Vagina (tissue), 2 donors: ENCODE measurements around the gene CHST2. TPM values are rescaled to one million over a fixed set of nuclear protein-coding genes. Genes with fewer than 3 reads are reported as not detected.
A peak's percentile ranks its signal among the peaks of the same experiment; 100 is the strongest.

Source experiments
- DNase-seq, 2 donors: peaks; one replicate each; pipeline ENCODE4 v3.0.0-alpha.2; 2017; ENCODE audit errors: extremely low spot score in 2 of 2
- H3K27ac ChIP-seq: fragments of 200-600 bp; sonication (generic); one replicate; pipeline ENCODE4 v1.5.1; 2019
- H3K27me3 ChIP-seq: fragments of 200-600 bp; sonication (generic); one replicate; pipeline ENCODE4 v1.5.1; 2019
- H3K36me3 ChIP-seq, 2 donors: fragments of 200-600 bp; sonication (generic); one replicate each; pipeline ENCODE4 v1.5.1; 2017 to 2019
- H3K4me1 ChIP-seq: fragments of 200-600 bp; sonication (generic); one replicate; pipeline ENCODE4 v1.5.1; 2019
- H3K4me3 ChIP-seq, 2 donors: fragments of 200-600 bp; sonication (generic); 1 replicate in 1 of 2; 2 replicates in 1 of 2; pipeline ENCODE4 v1.5.1; 2016 to 2019
- H3K9me3 ChIP-seq: fragments of 200-600 bp; sonication (generic); one replicate; pipeline ENCODE4 v1.5.1; 2019
- POLR2A ChIP-seq, 2 donors: fragments of 450-650 bp; IDR thresholded peaks; one replicate each; pipeline ENCODE4 v1.6.1; 2017; ENCODE audit warnings: antibody characterized with exemption in 2 of 2, mild to moderate bottlenecking in 2 of 2, moderate library complexity in 2 of 2
- POLR2AphosphoS5 ChIP-seq, 2 donors: sonication (generic); formaldehyde crosslinking; IDR thresholded peaks; one replicate each; pipeline ENCODE4 v1.9.0; 2017; ENCODE audit warnings: antibody characterized with exemption in 2 of 2, mild to moderate bottlenecking in 2 of 2, low read depth in 1 of 2; ENCODE audit not compliant: insufficient read depth in 1 of 2
- intact Hi-C: fragments of 100-400 bp; cut with DNase I; formaldehyde crosslinking; loops from one replicate; pipeline ENCODE4 v1.15.1; 2023
- total RNA-seq: library from RNA; depleted of rRNA; stranded (reverse); fragments of >200 nt; gene quantifications from one replicate; pipeline ENCODE4 v1.2.3, GENCODE V29; 2016
- TF ChIP-seq, protein P1 (sequence below), 3 experiments: fragments of 450-650 bp in 2 of 3; fragments of 200-600 bp in 1 of 3; sonication (generic) in 1 of 3; IDR thresholded peaks; one replicate each; pipeline ENCODE4 v1.5.1; 2017 to 2019; ENCODE audit warnings: antibody characterized with exemption in 3 of 3, mild to moderate bottlenecking in 2 of 3, moderate library complexity in 2 of 3

CHST2 gene
- total RNA-seq, 1 donor from 2014 or later, result 12.5 TPM

- Histone ChIP-seq H3K27me3 (no peaks in the 10 kb centered on the region), H3K4me3 (no peak overlapping the region), H3K27ac (no peak overlapping the region), H3K9me3 (no peaks in the 10 kb centered on the region), H3K4me1 (no peaks in the 10 kb centered on the region), H3K36me3 (no peaks in the 10 kb centered on the region)
- peak in 1 of 2 donors; percentile 18 for DNase-seq
- TF ChIP-seq POLR2A (IDR thresholded peaks at IDR 0.05), result no peak
- no peak for TF ChIP-seq POLR2AphosphoS5 (IDR thresholded peaks at IDR 0.05; ENCODE audit: insufficient read depth in 1 of 2, low read depth in 1 of 2)
- TF ChIP-seq, protein P1, sequence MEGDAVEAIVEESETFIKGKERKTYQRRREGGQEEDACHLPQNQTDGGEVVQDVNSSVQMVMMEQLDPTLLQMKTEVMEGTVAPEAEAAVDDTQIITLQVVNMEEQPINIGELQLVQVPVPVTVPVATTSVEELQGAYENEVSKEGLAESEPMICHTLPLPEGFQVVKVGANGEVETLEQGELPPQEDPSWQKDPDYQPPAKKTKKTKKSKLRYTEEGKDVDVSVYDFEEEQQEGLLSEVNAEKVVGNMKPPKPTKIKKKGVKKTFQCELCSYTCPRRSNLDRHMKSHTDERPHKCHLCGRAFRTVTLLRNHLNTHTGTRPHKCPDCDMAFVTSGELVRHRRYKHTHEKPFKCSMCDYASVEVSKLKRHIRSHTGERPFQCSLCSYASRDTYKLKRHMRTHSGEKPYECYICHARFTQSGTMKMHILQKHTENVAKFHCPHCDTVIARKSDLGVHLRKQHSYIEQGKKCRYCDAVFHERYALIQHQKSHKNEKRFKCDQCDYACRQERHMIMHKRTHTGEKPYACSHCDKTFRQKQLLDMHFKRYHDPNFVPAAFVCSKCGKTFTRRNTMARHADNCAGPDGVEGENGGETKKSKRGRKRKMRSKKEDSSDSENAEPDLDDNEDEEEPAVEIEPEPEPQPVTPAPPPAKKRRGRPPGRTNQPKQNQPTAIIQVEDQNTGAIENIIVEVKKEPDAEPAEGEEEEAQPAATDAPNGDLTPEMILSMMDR (IDR thresholded peaks at IDR 0.05), result no peak
- intact Hi-C loops, result no loop called here
Observed at GRCh38 chr3:143124601-143125520, 5.3 kb downstream of the CHST2 start.

DNA sequence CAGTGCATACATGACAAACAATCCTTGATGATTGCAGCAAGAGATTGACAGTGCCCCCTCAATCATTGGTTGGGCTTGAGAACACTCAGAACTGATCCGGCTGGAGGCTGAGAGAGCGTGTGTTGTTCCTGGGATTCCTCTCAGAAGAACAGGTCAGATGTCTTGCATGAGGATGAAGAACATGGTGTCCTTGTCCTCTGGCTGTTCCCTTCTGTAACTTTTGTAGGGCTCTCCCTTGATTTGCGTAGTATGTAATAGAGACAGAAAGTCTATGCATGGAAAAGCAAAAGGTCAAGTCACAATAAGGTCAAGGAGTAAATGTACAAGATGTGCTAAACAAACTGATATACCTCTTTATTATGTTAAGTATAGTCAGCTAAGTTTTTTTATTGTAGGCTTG is 8.2 kb downstream of the CHST2 start:
- no peak overlapping the region for H3K4me3 ChIP-seq
- peak in 1 of 2 donors; percentile 42 for DNase-seq
- no peaks in the 10 kb centered on the region for H3K27me3 ChIP-seq
- no peaks in the 10 kb centered on the region for H3K36me3 ChIP-seq
- H3K4me1 ChIP-seq, result no peaks in the 10 kb centered on the region
- TF ChIP-seq POLR2A (IDR thresholded peaks at IDR 0.05), result no peak
- no peak for TF ChIP-seq POLR2AphosphoS5 (IDR thresholded peaks at IDR 0.05; ENCODE audit: insufficient read depth in 1 of 2, low read depth in 1 of 2)
- TF ChIP-seq, protein P1 (IDR thresholded peaks at IDR 0.05), result no peak
- intact Hi-C loops, result loop anchor here (2.0 kb wide), 1 partner anchor 69 kb away; no protein-coding TSS in a partner anchor
- no peaks in the 10 kb centered on the region for H3K9me3 ChIP-seq
- H3K27ac ChIP-seq, result no peak overlapping the region

DNA sequence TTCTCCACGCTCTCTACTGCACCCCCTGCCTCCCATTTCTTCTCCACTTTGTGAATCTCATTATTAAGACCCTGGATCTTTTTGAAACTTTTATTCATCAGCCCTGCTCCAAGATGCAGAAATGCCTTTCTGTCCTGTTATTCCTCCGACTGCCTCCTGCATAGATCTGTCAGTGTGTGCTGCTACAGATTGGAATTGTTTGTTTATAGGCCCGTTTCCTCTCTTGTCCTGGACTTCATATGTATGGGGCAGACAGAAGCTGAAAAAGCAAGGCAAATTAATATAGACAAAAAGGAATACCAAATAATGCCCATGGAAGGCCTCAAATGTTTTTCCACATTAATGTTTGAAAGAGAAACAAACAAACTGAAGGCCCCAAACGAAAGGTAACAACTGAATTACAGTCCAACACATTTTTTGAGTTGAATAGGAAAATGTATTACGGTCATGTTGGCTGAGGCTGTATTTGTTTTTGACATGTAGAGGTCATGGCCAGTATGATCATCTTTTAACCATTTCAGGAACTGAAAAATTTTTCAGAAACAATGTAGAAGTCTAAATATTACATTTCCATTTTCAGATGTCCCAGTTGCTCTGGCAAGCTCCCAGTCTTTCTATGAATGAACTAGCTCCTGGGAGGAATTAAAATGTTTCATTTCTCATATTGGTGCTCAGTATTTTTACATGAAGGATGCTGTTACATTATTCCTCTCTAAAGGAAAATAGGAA is 8.8 kb downstream of the CHST2 start:
- Histone ChIP-seq H3K9me3 (no peaks in the 10 kb centered on the region), H3K27me3 (no peaks in the 10 kb centered on the region), H3K36me3 (no peaks in the 10 kb centered on the region), H3K4me3 (no peak overlapping the region), H3K4me1 (no peaks in the 10 kb centered on the region), H3K27ac (no peak overlapping the region)
- DNase-seq, result peak in 1 of 2 donors; percentile 22
- intact Hi-C loops, result loop anchor here (2.0 kb wide), 1 partner anchor 68 kb away; no protein-coding TSS in a partner anchor
- TF ChIP-seq POLR2A (IDR thresholded peaks at IDR 0.05) (no peak), POLR2AphosphoS5 (IDR thresholded peaks at IDR 0.05; ENCODE audit: insufficient read depth in 1 of 2, low read depth in 1 of 2) (no peak)
- TF ChIP-seq, protein P1 (IDR thresholded peaks at IDR 0.05), result no peak

DNA sequence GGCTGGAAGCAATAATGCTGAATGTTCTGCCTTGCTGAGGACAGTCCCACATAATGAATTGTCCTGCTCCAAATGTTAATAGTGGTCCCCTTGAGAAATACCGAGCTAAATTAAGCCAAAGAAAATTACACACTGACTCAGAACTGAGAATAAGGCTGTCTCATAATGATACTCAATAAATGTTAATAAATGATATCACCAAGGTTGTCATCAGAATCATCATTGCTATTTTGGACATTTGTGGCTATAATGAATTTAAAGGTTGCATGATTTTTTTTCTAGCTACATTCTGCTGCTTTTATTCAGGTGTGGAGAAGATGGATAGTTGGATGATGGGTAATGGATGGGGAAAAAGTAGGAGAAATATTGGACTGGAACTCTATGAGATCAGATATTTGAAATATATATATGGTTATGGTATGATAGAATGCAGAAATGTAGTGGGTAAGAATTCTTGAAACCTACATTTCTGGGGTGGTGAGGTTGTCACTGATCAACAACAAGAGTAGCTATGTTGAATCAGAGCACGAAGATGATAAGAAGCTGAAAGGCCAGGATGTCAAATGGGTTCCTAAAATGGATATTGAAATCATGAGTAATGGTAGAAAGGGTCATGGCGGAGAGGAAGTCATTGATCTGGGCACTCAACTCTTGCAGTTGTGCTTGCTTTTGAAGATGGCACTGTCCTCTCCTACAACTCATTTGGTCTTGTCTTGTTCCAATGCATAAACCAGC is 12.8 kb downstream of the CHST2 start:
- H3K4me1 ChIP-seq, result no peaks in the 10 kb centered on the region
- H3K4me3 ChIP-seq, result no peak overlapping the region
- intact Hi-C loops, result no loop called here
- no peak for DNase-seq
- no peaks in the 10 kb centered on the region for H3K9me3 ChIP-seq
- no peaks in the 10 kb centered on the region for H3K36me3 ChIP-seq
- no peaks in the 10 kb centered on the region for H3K27me3 ChIP-seq
- TF ChIP-seq POLR2A (IDR thresholded peaks at IDR 0.05) (no peak), POLR2AphosphoS5 (IDR thresholded peaks at IDR 0.05; ENCODE audit: insufficient read depth in 1 of 2, low read depth in 1 of 2) (no peak)
- TF ChIP-seq, protein P1 (IDR thresholded peaks at IDR 0.05), result no peak
- no peak overlapping the region for H3K27ac ChIP-seq
